Measurements from ENCODE around the gene FABP3.

FABP3 gene

DNA sequence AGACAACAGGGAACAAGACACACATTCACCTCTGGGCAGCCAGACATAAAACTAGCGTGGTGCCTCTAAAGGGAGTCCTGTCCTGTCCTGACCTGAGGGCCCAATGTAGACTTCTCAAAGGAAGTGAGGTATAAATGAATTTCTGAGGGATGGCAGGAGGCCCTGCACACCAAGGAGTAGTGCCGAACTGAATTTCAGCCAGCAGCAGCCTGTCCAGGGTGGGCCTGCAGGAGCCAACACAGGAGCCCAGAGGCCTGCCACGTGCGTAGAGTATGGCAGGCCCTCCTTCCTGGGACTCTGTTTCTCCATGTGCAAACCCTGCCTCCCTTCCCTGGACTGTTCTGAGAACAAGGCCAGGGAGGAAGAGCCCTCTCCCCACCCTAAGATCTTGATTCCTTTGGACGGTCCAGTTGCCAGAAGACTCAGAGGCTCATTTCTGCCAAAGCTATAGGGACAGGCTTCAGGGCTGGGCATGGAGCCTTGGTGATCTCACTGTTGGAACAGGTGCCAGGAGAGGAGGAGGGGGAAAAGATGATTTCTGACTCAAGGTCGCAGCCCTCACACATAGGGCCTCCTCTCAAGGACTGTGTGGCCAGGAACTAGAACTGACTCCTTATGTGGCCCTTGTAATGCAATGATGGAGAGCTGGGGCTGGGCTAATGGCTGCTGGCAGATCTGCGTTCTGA is 1.8 kb upstream of the FABP3 start:
- DNase-seq (ENCODE audit: extremely low spot score, insufficient read length, low read depth) (no peak), FAIRE-seq (no peak)

DNA sequence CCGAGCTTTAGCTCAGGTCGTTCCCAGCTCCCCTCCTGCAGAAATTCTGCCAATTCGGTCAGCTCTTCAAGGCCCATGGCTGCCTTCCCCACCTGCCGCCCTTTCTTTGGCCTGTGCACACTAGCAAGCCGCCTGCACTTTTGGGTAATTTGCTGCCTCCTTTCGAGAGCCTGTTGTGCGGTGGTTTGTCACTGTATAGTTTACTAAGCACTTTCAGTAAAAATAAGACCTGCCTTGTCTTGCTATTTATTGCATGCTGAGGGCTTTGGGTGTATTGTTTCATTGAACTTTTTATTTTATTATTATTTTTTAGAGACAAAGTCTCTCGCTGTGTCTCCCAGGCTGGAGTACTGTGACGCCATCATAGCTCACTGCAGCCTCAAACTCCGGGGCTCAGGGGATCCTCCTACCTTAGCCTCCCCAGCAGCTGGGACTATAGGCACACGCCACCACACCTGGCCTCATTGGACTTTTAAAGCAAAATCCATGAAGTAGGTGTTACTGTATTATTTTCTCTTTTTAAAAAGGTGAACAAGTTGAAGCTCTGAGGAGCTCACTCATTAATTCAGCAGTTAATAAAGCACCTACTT is 1.1 kb upstream of the FABP3 start:
- DNase-seq (ENCODE audit: extremely low spot score, insufficient read length, low read depth) (no peak), FAIRE-seq (no peak)

DNA sequence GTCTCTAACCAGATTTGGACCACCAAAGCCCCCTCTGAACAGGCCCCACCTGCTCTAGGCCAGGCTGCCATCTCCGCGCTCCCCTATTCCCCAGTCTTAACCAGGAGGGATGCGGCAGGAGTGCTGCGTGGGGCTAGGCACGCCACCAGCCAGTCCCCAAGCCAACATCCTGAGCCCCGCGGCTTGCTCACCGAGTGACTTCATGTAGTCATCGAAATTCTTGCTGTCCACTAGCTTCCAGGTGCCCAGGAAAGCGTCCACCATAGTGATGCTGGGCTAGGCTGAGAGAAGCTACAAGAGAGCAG is 173 bp downstream of the FABP3 start:
- no peak for FAIRE-seq
- no peak for DNase-seq (ENCODE audit: extremely low spot score, insufficient read length, low read depth)

DNA sequence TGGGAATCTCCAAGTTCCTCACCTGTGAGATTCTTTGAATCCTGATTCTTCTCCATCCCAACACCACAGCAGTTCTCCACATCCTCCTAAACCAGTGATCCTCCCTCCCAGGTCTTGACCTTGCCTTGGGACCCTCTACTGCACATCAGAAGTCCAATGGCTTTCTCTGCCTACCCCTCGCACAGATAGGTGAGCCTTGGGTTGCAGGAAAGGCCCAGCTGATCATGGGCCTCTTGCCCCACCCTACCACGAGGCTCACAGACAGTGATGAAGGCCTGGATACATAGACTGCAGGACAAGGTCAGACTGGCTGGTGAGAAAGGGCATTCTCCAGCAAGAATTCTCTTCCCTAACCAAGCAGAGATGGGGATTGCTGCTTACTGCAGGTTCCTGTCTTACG is 825 bp downstream of the FABP3 start:
- FAIRE-seq (no peak), DNase-seq (ENCODE audit: extremely low spot score, insufficient read length, low read depth) (no peak)

DNA sequence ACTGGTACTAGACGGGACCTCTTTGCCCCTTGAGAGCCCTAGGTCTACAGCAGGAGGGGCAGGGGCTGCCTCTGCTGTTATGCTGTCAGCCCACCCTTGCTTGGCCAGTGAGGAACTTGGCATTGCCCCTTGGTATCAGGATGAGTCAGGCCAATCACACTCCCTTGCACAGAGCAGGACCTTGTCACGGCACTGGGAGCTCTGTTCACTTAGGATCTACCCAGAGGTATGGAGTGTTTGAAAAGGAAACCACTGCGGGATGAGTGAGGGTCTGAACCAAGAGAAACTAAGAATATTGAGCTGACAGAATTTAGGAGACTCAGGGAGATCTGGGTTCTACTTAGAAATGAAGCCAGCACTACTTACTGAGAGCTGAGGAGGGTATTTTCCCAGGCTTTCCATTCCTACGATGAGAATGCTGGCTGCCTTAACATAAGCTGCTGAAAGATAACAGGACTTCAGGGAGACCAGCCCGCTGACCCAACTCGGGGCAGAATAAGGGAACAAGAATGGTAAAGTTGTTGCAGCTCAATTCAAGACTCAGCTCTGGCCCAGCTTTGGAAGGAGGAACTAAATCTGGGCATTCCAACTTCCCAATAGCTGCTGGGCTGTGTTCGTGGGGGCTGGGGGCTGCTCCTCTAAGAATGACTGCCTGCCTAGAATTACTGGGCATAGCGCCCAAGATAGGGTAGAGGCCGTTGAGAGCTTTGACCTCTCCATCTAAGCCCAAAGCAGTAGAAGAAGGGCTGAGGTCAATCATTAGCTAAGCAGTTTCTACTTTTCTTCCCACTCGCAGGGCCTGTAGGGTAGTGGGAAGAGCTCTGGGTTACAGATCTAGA is 1.5 kb downstream of the FABP3 start:
- no peak for FAIRE-seq
- no peak for DNase-seq (ENCODE audit: extremely low spot score, insufficient read length, low read depth)

DNA sequence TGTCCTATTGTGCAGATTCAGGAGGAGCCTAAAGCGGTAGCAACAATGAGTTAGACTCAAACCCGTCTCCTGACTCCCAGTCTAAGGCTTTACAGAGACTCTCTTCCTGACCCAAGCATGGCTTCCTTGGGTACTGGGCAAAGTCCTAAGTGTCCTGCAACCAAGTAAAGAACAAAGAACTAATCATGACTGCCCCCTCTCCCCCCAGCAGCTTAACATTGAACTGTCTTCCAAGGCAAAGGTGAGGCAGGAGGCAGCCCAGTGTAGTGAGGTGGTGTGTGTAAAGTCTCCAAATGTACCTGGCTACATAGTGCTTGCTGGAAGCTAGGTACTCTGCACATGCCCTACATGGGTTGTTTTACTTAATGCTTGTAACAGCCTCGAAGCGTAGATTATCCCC is 2.3 kb downstream of the FABP3 start:
- FAIRE-seq: no peak
- no peak for DNase-seq (ENCODE audit: extremely low spot score, insufficient read length, low read depth)

DNA sequence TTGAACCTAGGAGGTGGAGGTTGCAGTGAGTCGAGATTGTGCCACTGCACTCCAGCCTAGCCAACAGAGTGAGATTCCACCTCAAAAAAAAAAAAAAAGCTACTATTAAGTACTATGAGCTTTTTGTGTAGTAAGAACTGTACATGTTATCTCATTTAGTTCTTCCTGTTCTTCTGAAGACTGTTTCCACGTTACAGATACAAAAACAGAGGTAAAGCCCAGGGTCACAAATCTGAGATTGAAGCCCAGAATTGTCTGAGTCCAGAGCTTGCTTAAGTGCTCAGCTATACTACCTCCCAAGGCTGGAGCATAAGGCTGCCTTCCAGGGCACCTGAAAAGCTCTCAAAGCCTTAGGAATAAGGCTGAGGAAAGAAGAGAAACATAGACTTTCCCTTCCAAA is 2.9 kb downstream of the FABP3 start:
- FAIRE-seq: no peak
- no peak for DNase-seq (ENCODE audit: extremely low spot score, insufficient read length, low read depth)

DNA sequence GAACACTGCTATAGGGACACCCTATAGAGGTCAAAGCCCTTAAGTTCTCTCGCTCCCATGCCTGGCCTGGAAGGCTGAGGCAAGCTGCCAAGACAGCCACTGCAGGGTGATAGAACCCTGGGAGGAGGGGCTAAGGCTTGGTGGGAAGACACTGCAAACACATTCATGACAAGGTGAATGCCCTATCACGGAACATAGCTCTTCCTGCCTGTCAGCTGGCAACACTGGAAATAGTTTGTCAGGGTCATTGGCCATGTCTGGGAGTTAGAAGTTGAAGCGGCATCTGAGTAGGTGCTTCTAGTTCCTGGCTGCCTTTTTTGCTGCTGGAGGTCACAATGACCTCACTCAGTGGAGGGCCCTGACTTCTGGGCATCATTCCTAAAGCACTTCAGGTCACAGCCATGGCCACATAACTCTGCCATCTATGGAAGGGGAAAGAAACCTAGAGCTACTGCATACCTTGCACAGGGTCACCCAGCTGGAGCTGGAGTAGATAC is 4.2 kb downstream of the FABP3 start:
- no peak for FAIRE-seq
- DNase-seq (ENCODE audit: extremely low spot score, insufficient read length, low read depth): no peak

DNA sequence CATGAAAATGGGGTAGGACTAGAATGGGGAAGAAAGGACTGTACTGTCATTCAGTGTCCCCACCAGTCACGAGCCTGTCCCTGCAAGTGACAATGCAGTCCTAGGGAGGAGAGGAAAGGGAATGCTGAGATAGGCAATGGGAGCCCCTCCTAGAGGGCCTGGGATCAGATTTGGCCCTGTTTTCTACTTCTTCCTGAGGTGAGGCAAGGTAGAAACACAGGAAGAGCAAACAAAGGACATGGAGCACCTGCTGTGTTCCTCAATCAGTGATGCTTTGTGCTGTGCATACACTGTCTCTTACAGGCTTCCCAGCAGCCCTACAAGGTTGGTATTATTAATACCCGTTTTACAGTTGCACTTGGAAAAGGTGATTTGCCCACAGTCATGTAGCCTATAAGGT is 6.1 kb downstream of the FABP3 start:
- FAIRE-seq (no peak), DNase-seq (ENCODE audit: extremely low spot score, insufficient read length, low read depth) (no peak)

DNA sequence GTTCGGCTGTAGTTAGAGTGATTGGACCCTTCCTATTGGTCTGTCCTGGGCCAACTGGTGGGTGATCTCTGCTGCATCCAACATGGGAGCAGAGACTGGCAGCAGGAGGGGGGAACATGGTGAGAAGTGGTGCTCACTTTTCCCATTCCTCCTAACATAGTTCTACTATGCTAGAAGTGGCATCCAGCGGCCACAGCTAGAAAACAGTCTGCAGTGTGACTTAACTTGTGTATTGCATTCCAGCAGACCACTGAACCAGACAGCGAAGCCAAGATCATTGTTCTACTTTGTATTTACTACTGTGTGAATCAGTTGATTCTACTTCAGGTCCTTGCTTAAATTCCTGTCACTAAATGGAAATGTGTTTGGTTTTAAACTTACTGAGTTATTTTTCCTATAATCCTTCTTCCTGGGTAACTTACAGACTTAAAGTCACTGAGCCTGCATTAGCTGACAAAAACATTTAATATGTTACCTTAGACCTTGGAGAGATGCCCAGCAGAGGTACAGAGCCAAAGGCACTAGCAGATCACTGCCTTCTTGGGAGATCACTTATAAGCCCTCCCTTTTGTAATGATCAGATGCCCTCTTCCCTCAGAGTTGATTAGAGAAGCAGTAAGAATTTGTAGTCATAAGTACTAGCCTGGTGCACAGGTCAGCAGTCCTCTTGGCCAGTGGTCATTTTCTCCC is 8.2 kb downstream of the FABP3 start:
- DNase-seq (ENCODE audit: extremely low spot score, insufficient read length, low read depth) (no peak), FAIRE-seq (no peak)

DNA sequence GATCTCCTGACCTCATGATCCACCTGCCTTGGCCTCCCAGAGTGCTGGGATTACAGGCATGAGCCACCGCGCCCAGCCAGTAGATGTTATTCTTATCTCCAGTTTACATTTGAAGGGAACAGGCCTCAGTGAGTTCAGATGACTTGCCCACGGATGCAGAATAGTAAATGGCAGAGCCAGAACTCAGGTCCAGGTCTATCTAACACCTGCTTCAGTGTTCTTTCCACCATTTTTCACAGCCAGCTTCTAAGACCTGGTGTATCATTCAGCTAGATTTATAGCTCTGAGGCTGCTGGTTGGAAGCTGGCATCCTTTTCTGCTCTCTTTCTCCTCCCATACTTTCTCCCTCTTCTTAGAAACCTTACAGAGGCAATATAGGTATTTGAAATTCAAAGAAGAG is 10.8 kb downstream of the FABP3 start:
- FAIRE-seq (no peak), DNase-seq (ENCODE audit: extremely low spot score, insufficient read length, low read depth) (no peak)

DNA sequence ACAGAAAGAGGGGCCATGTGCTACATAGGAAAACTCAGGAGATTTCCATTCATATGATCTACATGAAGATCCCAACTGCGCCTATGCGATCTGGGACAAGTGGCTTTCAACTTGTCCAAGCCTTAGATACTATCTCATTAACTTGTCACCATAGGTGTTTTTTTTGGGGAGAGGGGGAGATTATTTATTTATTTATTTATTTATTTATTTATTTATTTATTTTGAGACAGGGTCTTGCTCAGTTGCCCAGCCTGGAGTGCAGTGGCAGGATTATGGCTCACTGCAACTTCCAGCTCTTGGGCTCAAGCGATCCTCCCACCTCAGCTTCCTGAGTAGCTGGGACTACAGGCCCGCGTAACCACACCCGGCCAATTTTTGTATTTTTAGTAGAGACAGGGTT is 11.3 kb downstream of the FABP3 start:
- no peak for FAIRE-seq
- DNase-seq (ENCODE audit: extremely low spot score, insufficient read length, low read depth): no peak

DNA sequence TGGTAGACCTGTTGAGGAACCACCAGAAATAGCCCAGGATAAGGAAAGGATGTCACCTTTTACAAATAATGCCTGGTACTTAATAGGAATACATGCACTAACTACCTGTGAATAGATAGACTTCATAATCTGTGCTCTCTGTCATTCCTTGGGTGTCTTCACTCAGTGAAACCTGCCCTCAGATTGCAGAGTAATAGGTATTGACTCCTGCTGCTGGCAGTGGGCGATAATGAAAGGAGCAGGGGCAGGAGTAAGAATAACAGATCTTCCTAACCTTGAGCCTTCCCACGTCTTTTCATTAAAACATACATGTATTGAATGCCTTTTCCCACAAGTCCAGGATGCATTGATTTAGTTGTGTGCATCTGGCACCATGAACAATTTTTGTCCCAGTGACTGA is 16.4 kb downstream of the FABP3 start:
- FAIRE-seq: no peak
- DNase-seq (ENCODE audit: extremely low spot score, insufficient read length, low read depth): no peak

DNA sequence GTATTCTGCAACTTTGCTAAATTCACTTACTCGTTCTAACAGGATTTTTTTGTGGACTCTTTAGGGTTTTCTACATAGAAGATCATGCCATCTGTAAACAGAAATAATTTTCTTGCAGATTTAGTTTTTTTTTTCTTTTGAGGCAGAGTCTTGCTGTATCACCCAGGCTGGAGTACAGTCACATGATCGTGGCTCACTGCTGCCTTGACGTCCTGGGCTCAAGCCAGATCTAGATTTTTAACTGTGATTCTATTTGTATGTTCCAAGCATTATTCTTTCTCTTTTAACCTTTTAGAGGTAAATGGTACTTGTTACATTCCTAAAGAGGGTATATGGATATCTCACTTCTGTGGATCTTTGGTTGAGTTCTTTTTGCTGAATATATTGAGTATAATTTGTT is 18.6 kb downstream of the FABP3 start:
- DNase-seq (ENCODE audit: extremely low spot score, insufficient read length, low read depth): no peak
- FAIRE-seq: no peak

DNA sequence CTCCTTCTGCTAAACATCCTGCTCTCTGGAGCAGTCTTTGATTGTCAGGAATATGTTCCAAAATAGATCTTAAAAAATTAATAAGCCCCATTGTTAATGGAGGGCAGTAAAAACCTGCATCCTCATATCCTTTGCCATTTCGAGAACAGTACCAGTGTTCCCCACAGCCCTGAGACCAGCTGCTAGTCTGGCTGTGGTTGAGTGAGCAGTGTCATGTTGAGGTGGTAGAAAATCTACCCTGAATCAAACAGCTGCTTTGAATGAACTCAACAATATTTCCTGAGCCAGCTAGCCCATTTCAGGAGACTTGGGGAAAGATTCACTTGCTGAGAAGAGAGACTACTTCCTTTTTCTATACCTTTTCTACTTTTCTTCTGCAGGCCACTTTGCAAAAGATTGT is 24.4 kb downstream of the FABP3 start:
- FAIRE-seq (peak; percentile 68), DNase-seq (ENCODE audit: extremely low spot score, insufficient read length, low read depth) (no peak)

DNA sequence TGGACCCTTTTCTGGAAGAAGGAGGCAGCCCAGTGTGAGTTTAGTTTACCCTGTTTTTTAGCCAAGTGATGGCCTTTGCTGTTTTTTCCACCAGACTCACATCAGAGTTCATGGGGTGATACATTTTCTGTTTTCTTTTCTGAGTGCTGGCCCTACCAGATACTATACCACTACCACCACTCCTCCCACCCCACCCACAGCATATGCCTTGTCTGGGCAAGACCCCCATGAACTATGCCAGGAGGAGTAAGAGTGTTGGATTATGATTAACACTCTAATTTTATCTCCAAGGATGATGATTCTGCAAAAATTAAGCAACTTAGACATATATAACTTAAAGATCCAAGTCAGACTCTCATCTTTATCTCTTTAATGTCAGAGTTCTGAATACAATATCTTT is 26.1 kb downstream of the FABP3 start:
- FAIRE-seq (no peak), DNase-seq (ENCODE audit: extremely low spot score, insufficient read length, low read depth) (no peak)

DNA sequence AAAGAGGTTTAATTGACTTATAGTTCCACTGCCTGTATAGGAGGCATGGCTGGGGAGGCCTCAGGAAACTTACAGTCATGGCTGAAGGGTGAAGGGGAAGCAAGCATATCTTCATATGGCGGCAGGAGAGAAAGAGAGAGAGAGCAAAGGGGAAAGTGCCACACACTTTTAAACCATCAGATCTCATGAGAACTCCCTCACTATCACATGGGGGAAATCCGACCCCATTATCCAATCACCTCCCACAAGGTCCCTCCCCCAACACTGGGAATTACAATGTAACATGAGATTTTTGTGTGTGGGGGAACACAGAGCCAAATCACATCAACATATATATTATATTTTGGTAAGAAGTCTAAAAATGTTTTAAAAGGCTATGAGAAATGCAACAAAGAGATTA is 27.2 kb downstream of the FABP3 start:
- DNase-seq (ENCODE audit: extremely low spot score, insufficient read length, low read depth) (no peak), FAIRE-seq (no peak)

DNA sequence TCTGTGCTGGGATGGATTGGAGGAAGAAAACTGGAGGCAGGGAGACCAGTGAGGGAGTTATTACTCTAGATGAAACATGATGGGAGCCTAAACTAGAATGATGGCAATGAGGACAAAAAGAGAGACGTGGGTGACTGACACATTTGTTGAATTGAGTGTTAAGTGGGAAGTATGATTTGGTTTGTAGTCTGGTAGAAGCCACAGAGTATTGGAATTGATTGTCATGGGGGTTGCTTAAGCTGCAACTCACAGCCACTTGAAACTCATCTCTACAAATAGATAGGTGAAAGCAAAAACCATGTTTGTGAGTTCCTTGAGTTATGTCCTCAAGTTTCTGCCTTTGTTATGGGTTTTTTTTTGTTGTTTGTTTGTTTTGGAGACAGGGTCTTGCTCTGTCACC is 28.4 kb downstream of the FABP3 start:
- no peak for FAIRE-seq

DNA sequence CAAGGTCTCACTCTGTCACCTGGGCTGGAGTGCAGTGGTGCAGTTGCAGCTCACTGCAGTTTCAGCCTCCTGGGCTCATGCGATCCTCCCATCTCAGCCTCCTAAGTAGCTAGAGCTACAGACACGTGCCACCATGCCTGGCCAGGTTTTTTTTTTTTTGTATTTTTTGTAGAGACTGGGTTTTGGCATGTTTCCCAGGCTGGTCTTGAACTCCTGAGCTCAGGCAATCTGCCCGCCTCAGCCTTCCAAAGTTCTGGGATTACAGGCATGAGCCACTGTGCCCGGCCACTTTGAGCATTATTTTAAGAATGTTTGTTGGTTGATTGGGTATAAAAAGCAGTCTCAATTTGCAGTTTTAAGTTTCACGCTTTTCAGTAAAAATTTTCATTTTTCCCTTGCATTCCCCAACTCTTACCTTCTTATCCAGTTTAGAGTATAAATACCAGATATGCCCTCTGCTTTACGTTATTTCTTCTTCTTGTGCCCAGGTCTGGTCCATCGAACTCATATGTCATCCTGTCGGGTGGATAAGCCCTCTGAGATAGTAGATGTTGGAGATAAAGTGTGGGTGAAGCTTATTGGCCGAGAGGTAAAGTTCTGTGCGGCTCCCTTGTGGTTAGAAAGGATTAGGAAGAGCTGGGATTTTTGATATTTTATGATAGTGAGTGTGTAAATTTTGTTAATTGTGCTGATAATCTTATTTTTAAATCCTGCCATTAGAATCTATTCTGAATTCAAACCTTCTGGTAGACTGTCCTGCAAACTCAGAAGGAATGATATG is 36.0 kb downstream of the FABP3 start:
- DNase-seq (ENCODE audit: extremely low spot score, insufficient read length, low read depth) (no peak), FAIRE-seq (no peak)

More for the DNA sequence above, 28.4 kb downstream of the FABP3 start:
- DNase-seq (ENCODE audit: extremely low spot score, insufficient read length, low read depth): no peak

DNA sequence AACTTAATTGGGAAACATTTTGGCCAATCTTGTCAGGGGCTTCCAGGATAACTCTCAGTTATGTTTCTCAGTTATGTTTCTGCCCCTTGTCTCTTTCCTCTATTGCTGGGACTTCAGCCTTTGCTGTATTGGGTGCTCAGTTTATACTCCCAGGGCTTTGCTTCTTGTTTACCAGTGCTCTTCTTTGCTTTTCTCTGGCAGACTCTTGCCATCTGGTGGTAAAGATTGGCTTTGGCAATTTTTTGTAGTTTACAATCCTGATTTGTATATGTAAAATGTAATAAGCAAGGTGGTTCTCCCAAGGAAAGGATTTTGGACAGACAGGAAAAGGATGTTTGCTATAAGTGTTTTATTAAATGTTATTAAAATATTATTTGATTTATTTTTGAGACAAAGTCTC is 37.9 kb downstream of the FABP3 start:
- FAIRE-seq: peak; percentile 67
- no peak for DNase-seq (ENCODE audit: extremely low spot score, insufficient read length, low read depth)

All from GM18507 (cell line).